Adrenal gland (tissue), 5 donors: Measurements from ENCODE around the gene RAMP1.

Experiments
- POLR2A ChIP-seq, 2 donors: fragments of 450-650 bp; IDR thresholded peaks; one replicate each; pipeline ENCODE4 v1.6.1; 2017; ENCODE audit warnings: antibody characterized with exemption in 2 of 2, mild to moderate bottlenecking in 2 of 2, moderate library complexity in 1 of 2
- TF ChIP-seq, protein P1 (sequence below), 6 experiments: fragments of 450-650 bp in 4 of 6; fragments of 200-600 bp in 2 of 6; sonication (generic) in 1 of 6; IDR thresholded peaks; 1 replicate in 5 of 6; 2 replicates in 1 of 6; pipeline versions ENCODE4 v1.5.1 to v1.8.0; 2016 to 2021; ENCODE audit warnings: antibody characterized with exemption in 6 of 6, mild to moderate bottlenecking in 2 of 6, moderate library complexity in 1 of 6
- donor health status: DM: no; HTN: no; CAD: no.

GRCh38 chr2:237865623-237866041 lies 6.2 kb downstream of the RAMP1 start:
- TF ChIP-seq, protein P1, sequence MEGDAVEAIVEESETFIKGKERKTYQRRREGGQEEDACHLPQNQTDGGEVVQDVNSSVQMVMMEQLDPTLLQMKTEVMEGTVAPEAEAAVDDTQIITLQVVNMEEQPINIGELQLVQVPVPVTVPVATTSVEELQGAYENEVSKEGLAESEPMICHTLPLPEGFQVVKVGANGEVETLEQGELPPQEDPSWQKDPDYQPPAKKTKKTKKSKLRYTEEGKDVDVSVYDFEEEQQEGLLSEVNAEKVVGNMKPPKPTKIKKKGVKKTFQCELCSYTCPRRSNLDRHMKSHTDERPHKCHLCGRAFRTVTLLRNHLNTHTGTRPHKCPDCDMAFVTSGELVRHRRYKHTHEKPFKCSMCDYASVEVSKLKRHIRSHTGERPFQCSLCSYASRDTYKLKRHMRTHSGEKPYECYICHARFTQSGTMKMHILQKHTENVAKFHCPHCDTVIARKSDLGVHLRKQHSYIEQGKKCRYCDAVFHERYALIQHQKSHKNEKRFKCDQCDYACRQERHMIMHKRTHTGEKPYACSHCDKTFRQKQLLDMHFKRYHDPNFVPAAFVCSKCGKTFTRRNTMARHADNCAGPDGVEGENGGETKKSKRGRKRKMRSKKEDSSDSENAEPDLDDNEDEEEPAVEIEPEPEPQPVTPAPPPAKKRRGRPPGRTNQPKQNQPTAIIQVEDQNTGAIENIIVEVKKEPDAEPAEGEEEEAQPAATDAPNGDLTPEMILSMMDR (IDR thresholded peaks at IDR 0.05): no peak
- no peak for TF ChIP-seq POLR2A (IDR thresholded peaks at IDR 0.05)
